Spleen (tissue), 7 donors: ENCODE results near the gene KATNAL2.

Experiments
- POLR2AphosphoS5 ChIP-seq, 3 donors: sonication (generic); formaldehyde crosslinking; IDR thresholded peaks; one replicate each; pipeline ENCODE4 v1.5.1; 2017; ENCODE audit warnings: antibody characterized with exemption in 3 of 3
- TF ChIP-seq, protein P1 (sequence below), 11 experiments: fragments of 200-600 bp in 7 of 11; fragments of 450-650 bp in 4 of 11; sonication (generic) in 4 of 11; IDR thresholded peaks in 8 of 11; conservative IDR thresholded peaks in 3 of 11; 1 replicate in 7 of 11; 2 replicates in 4 of 11; pipeline versions ENCODE4 v1.4.0 to v1.8.0; 2016 to 2021; ENCODE audit warnings: antibody characterized with exemption in 11 of 11, inconsistent platforms in 4 of 11, mild to moderate bottlenecking in 1 of 11
- donor health status: DM: no; HTN: no; CAD: no; lungs with moderate emphysema.
- donor health status: DM: no; HTN: no; CAD: no.
- donor health status: DM: no; HTN: no; CAD: no.

DNA sequence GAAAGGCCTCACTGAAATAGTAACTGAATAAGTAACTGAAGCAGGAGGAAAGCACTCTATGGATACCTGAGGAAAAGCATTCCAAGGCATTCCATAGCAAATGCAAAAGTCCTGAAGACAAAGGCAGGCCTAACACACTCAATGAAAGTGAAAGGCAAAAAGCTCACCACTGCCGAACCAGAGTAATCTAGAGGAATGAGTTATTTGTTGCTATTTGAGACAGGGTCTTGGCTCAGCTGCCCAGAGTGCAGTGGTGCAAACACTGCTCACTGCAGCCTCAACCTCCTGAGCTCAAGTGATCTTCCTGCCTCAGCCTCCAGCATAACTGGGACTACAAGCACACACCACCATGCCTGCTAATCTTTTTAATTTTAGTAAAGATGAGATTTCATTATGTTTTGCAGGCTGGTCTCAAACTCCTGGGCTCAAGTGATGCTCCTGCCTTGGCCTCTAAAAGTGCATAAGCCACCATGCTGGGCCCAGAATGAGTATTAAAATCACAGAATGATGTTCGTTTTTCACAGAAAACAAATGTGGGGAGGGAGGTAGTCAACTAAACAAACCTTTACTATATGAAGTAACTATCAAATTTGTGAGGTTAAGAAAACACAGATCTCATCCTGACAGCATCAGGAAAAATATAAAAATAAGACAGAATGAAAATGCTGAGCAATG lies 18.0 kb upstream of the KATNAL2 start:
- TF ChIP-seq, protein P1, sequence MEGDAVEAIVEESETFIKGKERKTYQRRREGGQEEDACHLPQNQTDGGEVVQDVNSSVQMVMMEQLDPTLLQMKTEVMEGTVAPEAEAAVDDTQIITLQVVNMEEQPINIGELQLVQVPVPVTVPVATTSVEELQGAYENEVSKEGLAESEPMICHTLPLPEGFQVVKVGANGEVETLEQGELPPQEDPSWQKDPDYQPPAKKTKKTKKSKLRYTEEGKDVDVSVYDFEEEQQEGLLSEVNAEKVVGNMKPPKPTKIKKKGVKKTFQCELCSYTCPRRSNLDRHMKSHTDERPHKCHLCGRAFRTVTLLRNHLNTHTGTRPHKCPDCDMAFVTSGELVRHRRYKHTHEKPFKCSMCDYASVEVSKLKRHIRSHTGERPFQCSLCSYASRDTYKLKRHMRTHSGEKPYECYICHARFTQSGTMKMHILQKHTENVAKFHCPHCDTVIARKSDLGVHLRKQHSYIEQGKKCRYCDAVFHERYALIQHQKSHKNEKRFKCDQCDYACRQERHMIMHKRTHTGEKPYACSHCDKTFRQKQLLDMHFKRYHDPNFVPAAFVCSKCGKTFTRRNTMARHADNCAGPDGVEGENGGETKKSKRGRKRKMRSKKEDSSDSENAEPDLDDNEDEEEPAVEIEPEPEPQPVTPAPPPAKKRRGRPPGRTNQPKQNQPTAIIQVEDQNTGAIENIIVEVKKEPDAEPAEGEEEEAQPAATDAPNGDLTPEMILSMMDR (IDR thresholded peaks at IDR 0.05 in 8 of 11, conservative IDR thresholded peaks at IDR 0.05 in 3 of 11): no peak
- TF ChIP-seq POLR2AphosphoS5 (IDR thresholded peaks at IDR 0.05): no peak
